Peyer's patch (tissue), 4 donors: ENCODE data around the gene ZNF804B.

Experiments
- POLR2A ChIP-seq, 2 donors: fragments of 450-650 bp; IDR thresholded peaks; one replicate each; pipeline ENCODE4 v1.5.1; 2017; ENCODE audit warnings: antibody characterized with exemption in 2 of 2, mild to moderate bottlenecking in 2 of 2, moderate library complexity in 2 of 2
- TF ChIP-seq, protein P1 (sequence below), 6 experiments: fragments of 450-650 bp in 4 of 6; fragments of 200-600 bp in 2 of 6; sonication (generic) in 1 of 6; IDR thresholded peaks; one replicate each; pipeline ENCODE4 v1.5.1; 2017 to 2019; ENCODE audit warnings: antibody characterized with exemption in 6 of 6, mild to moderate bottlenecking in 3 of 6, moderate library complexity in 1 of 6

DNA sequence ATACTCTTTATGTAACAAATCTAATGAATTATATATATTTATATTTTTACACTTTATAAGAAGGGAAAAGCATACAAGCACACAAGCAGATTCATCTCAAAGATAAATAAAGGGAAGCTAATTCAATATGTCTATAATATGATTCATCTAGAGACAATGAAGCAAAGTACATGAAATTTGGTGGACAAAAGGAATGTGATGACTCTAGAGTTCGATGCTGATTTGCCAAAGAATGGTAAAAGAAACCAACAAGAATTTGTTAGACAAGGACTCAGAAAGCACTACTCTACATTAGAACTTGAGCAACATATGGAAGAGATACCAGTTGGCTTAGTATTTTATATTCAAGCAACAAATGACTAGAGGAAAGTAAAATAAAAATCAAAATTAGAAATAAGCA lies 572.5 kb downstream of the ZNF804B start:
- TF ChIP-seq, protein P1, sequence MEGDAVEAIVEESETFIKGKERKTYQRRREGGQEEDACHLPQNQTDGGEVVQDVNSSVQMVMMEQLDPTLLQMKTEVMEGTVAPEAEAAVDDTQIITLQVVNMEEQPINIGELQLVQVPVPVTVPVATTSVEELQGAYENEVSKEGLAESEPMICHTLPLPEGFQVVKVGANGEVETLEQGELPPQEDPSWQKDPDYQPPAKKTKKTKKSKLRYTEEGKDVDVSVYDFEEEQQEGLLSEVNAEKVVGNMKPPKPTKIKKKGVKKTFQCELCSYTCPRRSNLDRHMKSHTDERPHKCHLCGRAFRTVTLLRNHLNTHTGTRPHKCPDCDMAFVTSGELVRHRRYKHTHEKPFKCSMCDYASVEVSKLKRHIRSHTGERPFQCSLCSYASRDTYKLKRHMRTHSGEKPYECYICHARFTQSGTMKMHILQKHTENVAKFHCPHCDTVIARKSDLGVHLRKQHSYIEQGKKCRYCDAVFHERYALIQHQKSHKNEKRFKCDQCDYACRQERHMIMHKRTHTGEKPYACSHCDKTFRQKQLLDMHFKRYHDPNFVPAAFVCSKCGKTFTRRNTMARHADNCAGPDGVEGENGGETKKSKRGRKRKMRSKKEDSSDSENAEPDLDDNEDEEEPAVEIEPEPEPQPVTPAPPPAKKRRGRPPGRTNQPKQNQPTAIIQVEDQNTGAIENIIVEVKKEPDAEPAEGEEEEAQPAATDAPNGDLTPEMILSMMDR (IDR thresholded peaks at IDR 0.05) = no peak
- TF ChIP-seq POLR2A (IDR thresholded peaks at IDR 0.05) = no peak
